IMR-90 (cell line): ENCODE measurements around the gene GCSAM. TPM values are rescaled to one million over a fixed set of nuclear protein-coding genes. Genes with fewer than 3 reads are reported as not detected.

ENCODE experiments used
- ATAC-seq: fragments of 200-7000 bp; cut with Tn5 transposase; 2 replicates; pipeline ENCODE4 v1.9.1; 2020; ENCODE audit warnings: low read depth, mild to moderate bottlenecking, moderate library complexity
- BruUV-seq: library from RNA; stranded (reverse); fragments of 400-500 nt; replicated peaks from 2 replicates; lab custom pipeline; 2021; lab: Mats Ljungman, UMichigan
- CTCF ChIA-PET: fragments of 300-600 bp; formaldehyde crosslinking; extraction: SDS; loops from one replicate; lab custom pipeline; 2021; ENCODE audit warnings: antibody characterized with exemption; lab: Yijun Ruan, JAX
- POLR2A ChIA-PET: fragments of 300-600 bp; sonication (Branson Sonifier 250); formaldehyde crosslinking; loops from one replicate; lab custom pipeline; 2022; ENCODE audit warnings: antibody characterized with exemption; ENCODE audit not compliant: unreplicated experiment; lab: Charles Lee
- DNase-seq: peaks from one replicate; pipeline ENCODE4 v3.0.0; 2013
- H2AFZ ChIP-seq: replicated peaks from 2 replicates; pipeline ENCODE3; 2013; ENCODE audit warnings: low read length, mild to moderate bottlenecking; ENCODE audit not compliant: poor library complexity
- H2AK5ac ChIP-seq: 2 replicates; pipeline ENCODE4 v1.6.1; 2013; ENCODE audit warnings: low read depth, low read length, inconsistent platforms
- H2AK9ac ChIP-seq: replicated peaks from 2 replicates; pipeline ENCODE3; 2013; ENCODE audit warnings: mild to moderate bottlenecking, low read depth, low read length, moderate library complexity; ENCODE audit not compliant: poor library complexity
- H2BK120ac ChIP-seq: 2 replicates; pipeline ENCODE4 v1.6.1; 2013; ENCODE audit warnings: low read depth, low read length, inconsistent platforms
- H2BK15ac ChIP-seq: 3 replicates; pipeline ENCODE4 v1.6.1; 2013; ENCODE audit warnings: low read depth, low read length, inconsistent platforms
- H2BK20ac ChIP-seq: 2 replicates; pipeline ENCODE4 v1.6.1; 2013; ENCODE audit warnings: low read depth, mild to moderate bottlenecking, inconsistent platforms, low read length, moderate library complexity
- H2BK5ac ChIP-seq: 2 replicates; pipeline ENCODE4 v1.6.1; 2013; ENCODE audit warnings: mild to moderate bottlenecking, low read depth, low read length, inconsistent platforms; ENCODE audit not compliant: poor library complexity, severe bottlenecking
- H3K14ac ChIP-seq: replicated peaks from 2 replicates; pipeline ENCODE4 v1.6.1; 2013; ENCODE audit warnings: low read depth, low read length, inconsistent platforms
- H3K18ac ChIP-seq: 2 replicates; pipeline ENCODE4 v1.6.1; 2013; ENCODE audit warnings: low read depth, low read length, control low read depth
- H3K23ac ChIP-seq: 2 replicates; pipeline ENCODE4 v1.6.1; 2013; ENCODE audit warnings: low read depth, low read length, inconsistent platforms
- H3K27ac ChIP-seq: 2 replicates; pipeline ENCODE4 v1.5.1; 2013; ENCODE audit warnings: mild to moderate bottlenecking, control low read depth, low read length; ENCODE audit not compliant: insufficient read depth
- H3K27me3 ChIP-seq: 2 replicates; pipeline ENCODE4 v1.6.1; 2013; ENCODE audit warnings: low read length; ENCODE audit not compliant: control insufficient read depth, insufficient read depth
- H3K36me3 ChIP-seq: 2 replicates; pipeline ENCODE4 v1.6.1; 2013; ENCODE audit warnings: low read length, mixed read lengths; ENCODE audit not compliant: control insufficient read depth, insufficient read depth
- H3K4ac ChIP-seq: 2 replicates; pipeline ENCODE4 v1.6.1; 2013; ENCODE audit warnings: low read depth, low read length, inconsistent platforms
- H3K4me1 ChIP-seq: 2 replicates; pipeline ENCODE4 v1.6.1; 2013; ENCODE audit warnings: low read length, mixed read lengths; ENCODE audit not compliant: control insufficient read depth, insufficient read depth
- H3K4me2 ChIP-seq: 2 replicates; pipeline ENCODE4 v1.6.1; 2013; ENCODE audit warnings: low read depth, mild to moderate bottlenecking, control low read depth, low read length, moderate library complexity
- H3K4me3 ChIP-seq: 2 replicates; pipeline ENCODE4 v1.5.1; 2013; ENCODE audit warnings: low read depth, mild to moderate bottlenecking, control low read depth, low read length, moderate library complexity; ENCODE audit not compliant: insufficient read depth
- H3K56ac ChIP-seq: 2 replicates; pipeline ENCODE4 v1.6.1; 2013; ENCODE audit warnings: low read length, inconsistent platforms; ENCODE audit not compliant: insufficient read depth; ENCODE audit errors: extremely low read depth
- H3K79me1 ChIP-seq, 2 experiments: 2 replicates each; pipeline ENCODE4 v1.6.1; 2013; ENCODE audit warnings: low read length in 2 of 2, inconsistent platforms in 1 of 2, low read depth in 1 of 2
- H3K9ac ChIP-seq: 2 replicates; pipeline ENCODE4 v1.6.1; 2013; ENCODE audit warnings: low read depth, low read length, control low read depth
- H3K9me1 ChIP-seq: 2 replicates; pipeline ENCODE4 v1.6.1; 2013; ENCODE audit warnings: low read length, inconsistent platforms; ENCODE audit not compliant: insufficient read depth
- H3K9me3 ChIP-seq: 2 replicates; pipeline ENCODE4 v1.6.1; 2013; ENCODE audit warnings: low read length; ENCODE audit not compliant: control insufficient read depth, insufficient read depth
- H4K20me1 ChIP-seq: 2 replicates; pipeline ENCODE4 v1.6.1; 2013; ENCODE audit warnings: low read length, inconsistent platforms; ENCODE audit not compliant: insufficient read depth
- H4K5ac ChIP-seq: 2 replicates; pipeline ENCODE4 v1.6.1; 2013; ENCODE audit warnings: mild to moderate bottlenecking, low read depth, low read length, control low read depth
- H4K8ac ChIP-seq, 2 experiments: 2 replicates each; pipeline ENCODE4 v1.6.1; 2013; ENCODE audit warnings: low read depth in 2 of 2, low read length in 2 of 2, control low read depth in 1 of 2, inconsistent platforms in 1 of 2
- H4K91ac ChIP-seq: 2 replicates; pipeline ENCODE4 v1.6.1; 2013; ENCODE audit warnings: low read depth, low read length, inconsistent platforms; ENCODE audit not compliant: insufficient read depth
- BHLHE40 ChIP-seq: fragments of 150-350 bp; IDR thresholded peaks from 2 replicates; pipeline ENCODE4 v1.6.1; 2016; ENCODE audit warnings: mild to moderate bottlenecking, low read depth, low read length
- CEBPB ChIP-seq: IDR thresholded peaks from 2 replicates; pipeline ENCODE4 v1.6.1; 2012; ENCODE audit warnings: low read depth, low read length, improper control_type of control experiment
- CHD1 ChIP-seq: IDR thresholded peaks from 2 replicates; pipeline ENCODE4 v1.6.1; 2012; ENCODE audit warnings: low read depth, low read length, improper control_type of control experiment
- FOS ChIP-seq: fragments of 150-350 bp; IDR thresholded peaks from 2 replicates; pipeline ENCODE4 v1.6.1; 2016; ENCODE audit warnings: low read depth, low read length
- MAZ ChIP-seq: IDR thresholded peaks from 2 replicates; pipeline ENCODE4 v1.6.1; 2012; ENCODE audit warnings: low read depth, mild to moderate bottlenecking, low read length, improper control_type of control experiment, moderate library complexity, borderline replicate concordance
- MXI1 ChIP-seq: IDR thresholded peaks from 2 replicates; pipeline ENCODE4 v1.6.1; 2012; ENCODE audit warnings: low read depth, mild to moderate bottlenecking, low read length, moderate library complexity, borderline replicate concordance
- NFE2L2 ChIP-seq: fragments of 150-350 bp; IDR thresholded peaks from 2 replicates; pipeline ENCODE4 v1.6.1; 2016; ENCODE audit warnings: low read depth, mild to moderate bottlenecking, low read length
- POLR2A ChIP-seq: IDR thresholded peaks from 2 replicates; pipeline ENCODE4 v1.6.1; 2012; ENCODE audit warnings: mild to moderate bottlenecking, low read depth, low read length
- RFX5 ChIP-seq: IDR thresholded peaks from 2 replicates; pipeline ENCODE4 v1.8.0; 2012; ENCODE audit warnings: low read depth, mild to moderate bottlenecking, low read length, moderate library complexity
- SMC3 ChIP-seq: fragments of 150-350 bp; IDR thresholded peaks from 2 replicates; pipeline ENCODE4 v1.6.1; 2016; ENCODE audit warnings: low read depth, mild to moderate bottlenecking, antibody characterized with exemption, low read length, moderate library complexity
- WGBS, 2 experiments: methylation state at CpG; one replicate each; pipeline versions ENCODE4 v1.1.5 to v1.1.7; 2013; ENCODE audit warnings: missing lambda C conversion rate in 2 of 2; ENCODE audit not compliant: insufficient read length in 1 of 2; ENCODE audit errors: extremely low coverage in 2 of 2; 5-methylcytosine and 5-hydroxymethylcytosine counted together
- dilution Hi-C: fragments of 300-500 bp; cut with HindIII; formaldehyde crosslinking; loops from one replicate; pipeline ENCODE4 v1.14.3; 2018; ENCODE audit warnings: low sequenced_read_pairs; ENCODE audit not compliant: unreplicated experiment
- in situ Hi-C: fragments of 300-500 bp; cut with MboI; formaldehyde crosslinking; loops from 3 replicates; pipeline ENCODE4 v1.14.3; 2019; ENCODE audit warnings: low sequenced_read_pairs, inconsistent platforms, mixed read lengths
- intact Hi-C: fragments of 100-400 bp; cut with micrococcal nuclease; formaldehyde crosslinking; loops from 2 replicates; pipeline ENCODE4 v1.10.0; 2022
- polyA plus RNA-seq, 3 experiments: library from polyadenylated mRNA; depleted of rRNA; stranded (reverse); fragments of >200 nt; gene quantifications; 2 replicates each; pipeline ENCODE4 v1.2.3, GENCODE V29; 2012; ENCODE audit warnings: low replicate concordance in 1 of 3
- total RNA-seq: library from RNA; depleted of rRNA; stranded (reverse); fragments of >200 nt; gene quantifications from 2 replicates; pipeline ENCODE4 v1.2.3, GENCODE V29; 2012
- TF ChIP-seq, protein P1 (sequence below): conservative IDR thresholded peaks from 2 replicates; pipeline ENCODE4 v1.5.1; 2012; ENCODE audit warnings: mild to moderate bottlenecking, low read depth, low read length, improper control_type of control experiment
- TF ChIP-seq, protein P2 (sequence below): fragments of 150-350 bp; IDR thresholded peaks from 2 replicates; pipeline ENCODE4 v1.6.1; 2017; ENCODE audit warnings: mild to moderate bottlenecking, antibody characterized with exemption, low read length, low read depth
- TF ChIP-seq, protein P3 (sequence below): fragments of 150-350 bp; IDR thresholded peaks from 2 replicates; pipeline ENCODE4 v1.6.1; 2016; ENCODE audit warnings: low read depth, mild to moderate bottlenecking, low read length, moderate library complexity, borderline replicate concordance

Gene GCSAM
- total and polyA plus RNA-seq, 2 of the 4 experiments (the other 2 are of a cell fraction), result not detected

DNA sequence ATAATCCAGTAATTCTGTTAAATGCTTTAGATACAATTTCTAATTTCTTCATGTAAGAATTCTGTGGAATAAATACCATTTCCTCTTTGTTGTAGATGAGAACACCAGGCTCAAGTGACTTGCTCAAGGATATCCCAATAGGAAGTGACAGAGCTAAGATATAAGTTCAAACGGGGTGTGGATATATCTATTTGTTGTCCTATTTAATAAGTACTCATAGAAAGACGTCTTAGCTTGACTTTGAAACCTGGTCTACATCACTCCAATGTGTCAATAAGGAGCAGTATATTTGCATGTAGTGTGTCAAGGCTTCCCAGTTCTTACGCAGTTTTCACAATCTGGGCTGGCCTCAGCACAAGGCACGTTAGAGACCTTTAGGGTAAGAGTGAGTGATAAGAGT, 4.7 kb upstream of the GCSAM start:
- no peak overlapping the region for H2BK120ac ChIP-seq
- BruUV-seq, result no TSS peak
- H2BK20ac ChIP-seq, result no peak overlapping the region
- no peaks in the 10 kb centered on the region for H3K9me3 ChIP-seq
- no peak overlapping the region for H3K9ac ChIP-seq
- no peaks in the 10 kb centered on the region for H3K79me1 ChIP-seq
- no peak overlapping the region for H4K5ac ChIP-seq
- no peak overlapping the region for H3K18ac ChIP-seq
- H2BK5ac ChIP-seq, result no peak overlapping the region
- no peak overlapping the region for H3K14ac ChIP-seq
- H4K91ac ChIP-seq, result no peak overlapping the region
- H2AK5ac ChIP-seq, result no peak overlapping the region
- no peak overlapping the region for H3K27ac ChIP-seq
- ATAC-seq (no peak), DNase-seq (no peak)
- WGBS, 2 experiments, result 58% methylated on average over 2 of the region's 4 CpGs; no CpG with 5 or more reads in 1 of the 2 experiments
- H3K4ac ChIP-seq, result no peak overlapping the region
- no peak overlapping the region for H2BK15ac ChIP-seq
- intact Hi-C loops (loop anchor here (1.0 to 5.0 kb wide), 2 partner anchors 155 to 382 kb away; partner anchors contain the start of gene SLC9C1), dilution Hi-C loops (no loop called here), in situ Hi-C loops (loop anchor here (25.0 kb wide), 1 partner anchor 375 kb away; no protein-coding TSS in a partner anchor)
- no peaks in the 10 kb centered on the region for H3K36me3 ChIP-seq
- H4K20me1 ChIP-seq, result no peaks in the 10 kb centered on the region
- no peaks in the 10 kb centered on the region for H3K27me3 ChIP-seq
- TF ChIP-seq RFX5 (no peak), BHLHE40 (no peak), MXI1 (no peak), SMC3 (no peak), CEBPB (no peak), MAZ (no peak), FOS (no peak), POLR2A (no peak), CHD1 (no peak), NFE2L2 (no peak)
- TF ChIP-seq, protein P1, sequence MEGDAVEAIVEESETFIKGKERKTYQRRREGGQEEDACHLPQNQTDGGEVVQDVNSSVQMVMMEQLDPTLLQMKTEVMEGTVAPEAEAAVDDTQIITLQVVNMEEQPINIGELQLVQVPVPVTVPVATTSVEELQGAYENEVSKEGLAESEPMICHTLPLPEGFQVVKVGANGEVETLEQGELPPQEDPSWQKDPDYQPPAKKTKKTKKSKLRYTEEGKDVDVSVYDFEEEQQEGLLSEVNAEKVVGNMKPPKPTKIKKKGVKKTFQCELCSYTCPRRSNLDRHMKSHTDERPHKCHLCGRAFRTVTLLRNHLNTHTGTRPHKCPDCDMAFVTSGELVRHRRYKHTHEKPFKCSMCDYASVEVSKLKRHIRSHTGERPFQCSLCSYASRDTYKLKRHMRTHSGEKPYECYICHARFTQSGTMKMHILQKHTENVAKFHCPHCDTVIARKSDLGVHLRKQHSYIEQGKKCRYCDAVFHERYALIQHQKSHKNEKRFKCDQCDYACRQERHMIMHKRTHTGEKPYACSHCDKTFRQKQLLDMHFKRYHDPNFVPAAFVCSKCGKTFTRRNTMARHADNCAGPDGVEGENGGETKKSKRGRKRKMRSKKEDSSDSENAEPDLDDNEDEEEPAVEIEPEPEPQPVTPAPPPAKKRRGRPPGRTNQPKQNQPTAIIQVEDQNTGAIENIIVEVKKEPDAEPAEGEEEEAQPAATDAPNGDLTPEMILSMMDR, result no peak
- TF ChIP-seq, protein P2, sequence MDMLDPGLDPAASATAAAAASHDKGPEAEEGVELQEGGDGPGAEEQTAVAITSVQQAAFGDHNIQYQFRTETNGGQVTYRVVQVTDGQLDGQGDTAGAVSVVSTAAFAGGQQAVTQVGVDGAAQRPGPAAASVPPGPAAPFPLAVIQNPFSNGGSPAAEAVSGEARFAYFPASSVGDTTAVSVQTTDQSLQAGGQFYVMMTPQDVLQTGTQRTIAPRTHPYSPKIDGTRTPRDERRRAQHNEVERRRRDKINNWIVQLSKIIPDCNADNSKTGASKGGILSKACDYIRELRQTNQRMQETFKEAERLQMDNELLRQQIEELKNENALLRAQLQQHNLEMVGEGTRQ, result no peak
- TF ChIP-seq, protein P3, sequence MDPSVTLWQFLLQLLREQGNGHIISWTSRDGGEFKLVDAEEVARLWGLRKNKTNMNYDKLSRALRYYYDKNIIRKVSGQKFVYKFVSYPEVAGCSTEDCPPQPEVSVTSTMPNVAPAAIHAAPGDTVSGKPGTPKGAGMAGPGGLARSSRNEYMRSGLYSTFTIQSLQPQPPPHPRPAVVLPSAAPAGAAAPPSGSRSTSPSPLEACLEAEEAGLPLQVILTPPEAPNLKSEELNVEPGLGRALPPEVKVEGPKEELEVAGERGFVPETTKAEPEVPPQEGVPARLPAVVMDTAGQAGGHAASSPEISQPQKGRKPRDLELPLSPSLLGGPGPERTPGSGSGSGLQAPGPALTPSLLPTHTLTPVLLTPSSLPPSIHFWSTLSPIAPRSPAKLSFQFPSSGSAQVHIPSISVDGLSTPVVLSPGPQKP, result no peak
- no peak overlapping the region for H3K4me3 ChIP-seq
- no peak overlapping the region for H2AFZ ChIP-seq
- ChIA-PET POLR2A (no interaction called here), CTCF (interaction anchor here (0.9 to 2.0 kb wide), 3 partner anchors 10 to 109 kb away, joined by 3 to 7 read pairs (median 3); no protein-coding TSS in a partner anchor)
- no peak overlapping the region for H3K4me2 ChIP-seq
- H3K4me1 ChIP-seq, result no peaks in the 10 kb centered on the region
- H3K23ac ChIP-seq, result no peak overlapping the region
- H2AK9ac ChIP-seq, result no peak overlapping the region
- no peak overlapping the region for H3K56ac ChIP-seq
- no peak overlapping the region for H4K8ac ChIP-seq
- H3K9me1 ChIP-seq, result no peaks in the 10 kb centered on the region
